ENCODE data around the gene CARM1. TPM values are rescaled to one million over a fixed set of nuclear protein-coding genes. Genes with fewer than 3 reads are reported as not detected.

The CARM1 gene
- total and polyA plus RNA-seq, 2 donors (not counting 1 experiment from before 2014, with no cell fraction given), result 33.0 to 34.3 TPM

GRCh38 chr19:10899151-10899653 is 27.8 kb downstream of the CARM1 start:
- ChIA-PET POLR2A (interaction anchor here (0.6 kb wide), 2 partner anchors 81 to 644 kb away, joined by 3 read pairs; no protein-coding TSS in a partner anchor), CTCF (interaction anchor here (0.6 to 0.9 kb wide), 2 partner anchors 27 to 342 kb away, joined by 3 read pairs; no protein-coding TSS in a partner anchor)
- no peak overlapping the region for H3K4me3 Mint-ChIP-seq
- no peaks in the 10 kb centered on the region for H3K4me1 ChIP-seq (ENCODE audit: control insufficient read depth in 2 of 2, insufficient read depth in 2 of 2, low read length in 2 of 2)
- no peaks in the 10 kb centered on the region for H3K36me3 ChIP-seq (replicated peaks in 1 of 2; ENCODE audit: control extremely low read depth in 1 of 2, control insufficient read depth in 1 of 2, extremely low read depth in 1 of 2, insufficient read depth in 2 of 2, low read length in 1 of 2)
- DNase-seq (no peak), ATAC-seq (ENCODE audit: low read depth) (no peak)
- no peaks in the 10 kb centered on the region for H3K27me3 Mint-ChIP-seq
- peaks cover 3% of the 10 kb centered on the region for H3K9me3 Mint-ChIP-seq (ENCODE audit: insufficient read depth)
- no peak overlapping the region for H3K9ac ChIP-seq (ENCODE audit: low read length)
- peaks cover 8% of the 10 kb centered on the region for H3K4me1 Mint-ChIP-seq
- peaks cover 68% of the 10 kb centered on the region for H3K79me2 ChIP-seq (ENCODE audit: control insufficient read depth, insufficient read depth, low read length)
- H3K9me3 ChIP-seq (ENCODE audit: control extremely low read depth in 1 of 3, control insufficient read depth in 2 of 3, insufficient read depth in 1 of 3, low read length in 2 of 3), result peaks cover 0 to 3% (median 0%) of the 10 kb centered on the region in 3 donors
- no peaks in the 10 kb centered on the region for H3K27me3 ChIP-seq (replicated peaks in 1 of 4; ENCODE audit: control extremely low read depth in 1 of 4, control insufficient read depth in 3 of 4, insufficient read depth in 4 of 4, low read length in 3 of 4)
- WGBS (ENCODE audit: insufficient coverage), result 96% methylated on average over 9 of the region's 10 CpGs
- no peak overlapping the region for H3K27ac Mint-ChIP-seq
- H3K4me3 ChIP-seq (ENCODE audit: control extremely low read depth in 1 of 5, extremely low read depth in 1 of 5, insufficient read depth in 1 of 5, low read depth in 2 of 5, low read length in 4 of 5), result no peak overlapping the region
- H3K27ac ChIP-seq (ENCODE audit: low read length in 2 of 2), result no peak overlapping the region
- H2AFZ ChIP-seq (ENCODE audit: insufficient read depth, low read depth, low read length, poor library complexity, severe bottlenecking), result no peak overlapping the region
- no peak overlapping the region for H3K4me2 ChIP-seq (replicated peaks; ENCODE audit: low read depth, low read length, poor library complexity, severe bottlenecking)
- intact Hi-C loops (cut with micrococcal nuclease), result no loop called here
- no peak for TF ChIP-seq CTCF (IDR thresholded peaks at IDR 0.05)
- no peak for TF ChIP-seq EZH2 (IDR thresholded peaks at IDR 0.05; ENCODE audit: borderline replicate concordance, insufficient read depth, low read depth, low read length, poor library complexity, severe bottlenecking)
- H4K20me1 ChIP-seq (ENCODE audit: control insufficient read depth, insufficient read depth, low read length, poor library complexity, severe bottlenecking), result peaks cover 28% of the 10 kb centered on the region

GRCh38 chr19:10907925-10908324 is 36.6 kb downstream of the CARM1 start:
- no peak for ATAC-seq (ENCODE audit: low read depth)
- H3K27ac Mint-ChIP-seq, result no peak overlapping the region
- ChIA-PET CTCF (interaction anchor here (1.6 kb wide), 1 partner anchor 29 kb away, joined by 3 read pairs; no protein-coding TSS in a partner anchor), POLR2A (no interaction called here)
- H3K9me3 ChIP-seq (ENCODE audit: control extremely low read depth in 1 of 3, control insufficient read depth in 2 of 3, insufficient read depth in 1 of 3, low read length in 2 of 3), result no peaks in the 10 kb centered on the region
- no peak overlapping the region for H3K27ac ChIP-seq (ENCODE audit: low read length in 2 of 2)
- peaks cover 0 to 31% of the 10 kb centered on the region in 2 experiments for H3K36me3 ChIP-seq (replicated peaks in 1 of 2; ENCODE audit: control extremely low read depth in 1 of 2, control insufficient read depth in 1 of 2, extremely low read depth in 1 of 2, insufficient read depth in 2 of 2, low read length in 1 of 2)
- no peak overlapping the region for H3K4me2 ChIP-seq (replicated peaks; ENCODE audit: low read depth, low read length, poor library complexity, severe bottlenecking)
- H3K9me3 Mint-ChIP-seq (ENCODE audit: insufficient read depth), result peaks cover under 1% of the 10 kb centered on the region
- TF ChIP-seq EZH2 (IDR thresholded peaks at IDR 0.05; ENCODE audit: borderline replicate concordance, insufficient read depth, low read depth, low read length, poor library complexity, severe bottlenecking) (no peak), CTCF (IDR thresholded peaks at IDR 0.05) (no peak)
- no peaks in the 10 kb centered on the region for H4K20me1 ChIP-seq (ENCODE audit: control insufficient read depth, insufficient read depth, low read length, poor library complexity, severe bottlenecking)
- intact Hi-C loops (cut with micrococcal nuclease), result no loop called here
- H3K27me3 Mint-ChIP-seq, result no peaks in the 10 kb centered on the region
- H3K4me3 Mint-ChIP-seq, result no peak overlapping the region
- H3K9ac ChIP-seq (ENCODE audit: low read length), result no peak overlapping the region
- no peaks in the 10 kb centered on the region for H3K4me1 ChIP-seq (ENCODE audit: control insufficient read depth in 2 of 2, insufficient read depth in 2 of 2, low read length in 2 of 2)
- peaks cover 10% of the 10 kb centered on the region for H3K79me2 ChIP-seq (ENCODE audit: control insufficient read depth, insufficient read depth, low read length)
- no peak overlapping the region for H3K4me3 ChIP-seq (ENCODE audit: control extremely low read depth in 1 of 5, extremely low read depth in 1 of 5, insufficient read depth in 1 of 5, low read depth in 2 of 5, low read length in 4 of 5)
- DNase-seq, result no peak
- WGBS (ENCODE audit: insufficient coverage), result 98% methylated on average over 14 of the region's 14 CpGs
- no peaks in the 10 kb centered on the region for H3K4me1 Mint-ChIP-seq
- no peak overlapping the region for H2AFZ ChIP-seq (ENCODE audit: insufficient read depth, low read depth, low read length, poor library complexity, severe bottlenecking)
- no peaks in the 10 kb centered on the region for H3K27me3 ChIP-seq (replicated peaks in 1 of 4; ENCODE audit: control extremely low read depth in 1 of 4, control insufficient read depth in 3 of 4, insufficient read depth in 4 of 4, low read length in 3 of 4)
